HG03439 (cell line): ENCODE data around the gene DHX35.
A peak's percentile ranks its signal among the peaks of the same experiment; 100 is the strongest.
"Not testable (repeated sequence)": the region's sequence is repeated elsewhere in the genome, so short reads cannot be mapped to it uniquely, and the experiment has no call there.

Source experiments
- ATAC-seq: cut with Tn5 transposase; IDR thresholded peaks from one replicate; pipeline ENCODE4 v1.9.1; 2021; ENCODE audit warnings: mild to moderate bottlenecking, moderate library complexity; ENCODE audit not compliant: unreplicated experiment

DHX35 gene

DNA sequence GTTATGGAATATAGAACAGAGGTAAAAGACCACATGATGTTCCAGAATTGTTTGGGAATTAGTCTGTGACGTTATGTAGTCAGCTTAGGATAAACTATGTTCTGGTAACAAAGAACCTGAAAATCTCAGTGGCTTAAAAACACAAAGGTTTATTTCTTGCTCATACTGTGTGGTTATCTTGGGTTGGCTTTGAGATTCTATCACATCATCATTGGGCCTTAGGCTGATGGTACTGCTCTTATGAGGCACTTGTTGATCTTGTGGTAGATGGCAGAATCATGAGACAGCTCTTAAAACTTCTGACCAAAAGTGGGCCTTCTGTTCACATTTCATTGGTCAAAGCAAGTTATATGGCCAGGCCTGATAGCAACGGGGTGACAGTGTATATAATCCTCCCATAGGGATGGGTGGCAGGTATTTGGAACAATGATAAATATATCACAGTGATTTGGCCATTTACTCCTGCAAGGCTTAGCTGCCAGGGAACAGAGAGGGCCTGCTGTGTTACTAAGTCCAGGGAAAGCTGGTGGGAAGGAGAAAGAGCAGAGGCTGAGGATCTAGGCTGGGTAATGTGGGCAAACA is 13.5 kb downstream of the DHX35 start:
- ATAC-seq: no peak

DNA sequence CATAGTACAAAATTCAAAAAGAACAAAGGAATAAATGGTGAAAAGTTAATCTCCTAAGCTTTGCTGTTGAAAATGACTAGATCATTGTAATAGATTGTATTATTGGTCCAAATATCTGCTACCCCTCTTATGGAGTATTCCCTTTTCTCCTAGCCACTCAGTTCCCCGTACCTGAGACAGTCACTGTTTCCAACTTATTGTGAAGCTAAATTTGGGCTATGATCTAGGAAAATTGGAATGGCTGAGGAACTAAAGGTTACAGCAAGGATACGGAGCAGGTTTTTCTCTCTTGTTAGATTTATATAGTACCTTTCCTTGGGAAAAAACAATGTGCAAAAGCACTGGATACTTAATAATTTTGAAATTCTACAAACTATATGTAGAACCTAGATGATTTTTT is 17.3 kb downstream of the DHX35 start:
- ATAC-seq: no peak

DNA sequence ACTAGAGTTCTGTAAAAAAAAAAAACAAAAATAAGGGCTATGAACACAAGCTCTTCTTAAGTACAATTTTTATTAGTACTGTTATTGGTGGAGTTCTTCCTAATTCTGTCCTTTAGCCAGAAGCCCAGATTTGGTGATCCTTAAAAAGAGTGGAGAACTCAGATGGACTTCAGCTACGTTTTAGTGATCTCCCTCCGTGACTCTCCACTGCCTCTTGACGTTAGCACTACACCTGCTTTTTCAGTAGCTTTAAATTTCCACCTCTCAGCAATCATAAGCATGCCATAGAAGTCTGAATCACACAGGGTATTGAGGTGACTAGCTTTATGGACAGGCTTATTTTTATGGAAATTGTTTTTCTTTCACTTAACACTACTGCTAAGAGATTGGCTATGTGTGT is 17.7 kb downstream of the DHX35 start:
- ATAC-seq: no peak

DNA sequence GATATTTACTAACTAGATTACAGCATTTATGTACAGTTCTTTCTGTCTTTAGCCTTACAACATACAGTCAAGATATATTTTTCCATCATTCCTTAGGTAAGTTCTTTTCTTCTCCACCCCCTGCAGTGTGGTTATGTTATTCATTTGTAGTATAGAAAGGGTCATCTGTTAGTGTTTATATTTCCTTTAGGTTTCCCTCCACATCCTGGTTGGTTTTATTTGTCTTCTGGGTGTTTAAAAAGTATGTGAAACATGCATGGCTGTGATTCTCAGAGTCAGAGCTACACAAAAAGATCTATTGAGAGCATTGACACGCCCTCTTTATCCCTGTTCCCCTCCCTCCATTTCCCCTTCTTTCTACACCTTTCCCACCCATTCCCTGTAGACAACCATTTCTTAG is 20.1 kb downstream of the DHX35 start:
- ATAC-seq: no peak

DNA sequence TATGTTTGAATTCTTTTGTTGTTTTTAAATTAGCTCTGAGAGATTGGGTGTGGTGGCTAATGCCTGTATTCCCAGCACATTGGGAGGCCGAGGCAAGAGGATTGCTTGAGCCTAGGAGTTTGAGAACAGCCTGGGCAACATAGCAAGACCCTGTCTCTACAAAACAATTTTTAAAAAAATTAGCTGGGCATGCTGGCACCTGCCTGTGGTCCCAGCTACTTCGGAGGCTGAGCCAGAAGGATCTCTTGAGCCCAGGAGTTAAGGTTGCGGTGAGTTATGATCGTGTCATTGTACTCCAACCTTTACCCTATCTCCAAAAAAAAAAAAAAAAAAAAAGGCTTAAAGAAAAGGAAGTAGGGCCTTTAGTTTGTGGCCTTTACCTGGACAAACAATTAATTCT is 22.9 kb downstream of the DHX35 start:
- no peak for ATAC-seq

DNA sequence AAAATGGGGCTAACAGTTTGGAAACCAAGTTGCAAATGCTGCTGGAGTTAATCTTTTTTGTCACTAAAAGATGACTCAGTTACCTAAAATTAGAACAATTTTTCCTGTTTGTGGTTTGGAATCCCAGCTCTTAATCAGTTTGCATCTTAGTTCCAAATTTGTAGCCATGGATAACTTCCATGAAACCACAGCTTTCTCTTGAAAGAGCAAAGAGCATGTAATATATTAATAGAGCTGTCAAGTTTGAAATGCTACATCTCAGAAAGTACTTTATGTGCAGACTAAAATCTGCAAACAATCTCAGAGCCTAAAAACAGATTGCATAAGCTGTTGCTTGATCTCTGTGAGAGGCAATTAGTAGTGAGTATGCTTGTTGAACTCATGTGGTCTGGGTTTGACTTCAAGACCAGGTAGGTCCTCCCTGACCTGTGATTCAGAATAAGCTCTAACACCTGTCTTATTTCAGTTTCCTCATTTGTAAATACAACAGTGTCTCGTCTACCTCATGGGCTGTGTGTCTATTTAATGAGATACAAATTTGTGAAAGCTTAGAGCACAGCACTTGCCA is 23.5 kb downstream of the DHX35 start:
- no peak for ATAC-seq

DNA sequence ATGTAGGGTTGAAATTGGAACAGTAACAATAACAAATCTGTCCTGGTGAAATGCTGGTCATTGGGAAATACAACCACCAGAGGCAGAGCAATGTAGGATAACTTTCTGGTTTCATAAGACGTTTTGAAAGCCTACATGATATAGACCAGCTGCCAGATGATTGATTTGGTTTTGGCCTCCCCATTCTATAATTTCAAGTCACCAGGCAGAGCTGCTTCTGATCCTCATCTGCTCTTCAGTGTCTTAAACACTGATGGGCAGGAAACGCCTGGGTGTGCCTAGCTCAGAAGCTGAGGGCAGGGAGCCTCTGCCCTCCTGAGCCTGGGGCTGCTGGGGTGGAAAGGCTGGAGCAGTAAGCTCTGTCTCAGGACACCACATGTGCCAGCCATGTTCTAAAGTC is 24.5 kb downstream of the DHX35 start:
- ATAC-seq: no peak

DNA sequence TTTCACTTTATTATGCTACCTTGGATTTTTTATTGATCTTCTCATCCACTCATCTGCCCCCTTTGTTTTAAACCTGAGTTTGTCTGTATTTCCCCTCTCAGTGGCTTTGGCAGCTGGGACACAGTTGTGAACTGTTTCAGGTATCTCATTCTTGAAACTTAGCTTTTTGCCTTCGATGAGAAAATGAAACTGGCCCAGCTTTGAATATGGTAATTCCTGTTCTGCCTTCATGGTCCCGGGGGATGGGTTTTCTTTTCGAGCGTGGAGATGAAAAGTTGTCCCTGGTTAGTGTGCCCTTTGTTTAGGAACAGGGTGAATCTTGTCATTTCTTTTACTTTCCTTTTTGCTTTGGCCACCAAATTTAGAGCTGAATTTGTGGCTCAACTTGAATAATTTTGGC is 25.6 kb downstream of the DHX35 start:
- no peak for ATAC-seq

DNA sequence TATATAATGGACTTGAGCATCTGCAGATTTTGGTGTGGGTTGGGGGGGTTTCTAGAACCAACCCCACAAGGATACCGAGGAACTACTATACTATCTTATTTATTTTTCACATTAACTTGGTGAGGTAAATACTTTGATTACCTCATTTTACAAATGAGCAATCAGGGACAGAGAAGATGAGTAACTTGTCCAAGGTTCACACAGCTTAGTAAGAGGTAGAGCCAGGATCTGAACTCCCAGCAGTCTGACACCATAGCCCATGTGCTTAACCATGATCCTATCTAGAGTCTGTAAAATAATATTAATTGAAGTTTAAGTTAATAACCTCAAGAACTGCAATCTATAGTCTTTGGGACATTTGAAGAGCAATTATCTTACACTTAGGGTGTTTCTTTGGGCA is 28.6 kb downstream of the DHX35 start:
- ATAC-seq: no peak

DNA sequence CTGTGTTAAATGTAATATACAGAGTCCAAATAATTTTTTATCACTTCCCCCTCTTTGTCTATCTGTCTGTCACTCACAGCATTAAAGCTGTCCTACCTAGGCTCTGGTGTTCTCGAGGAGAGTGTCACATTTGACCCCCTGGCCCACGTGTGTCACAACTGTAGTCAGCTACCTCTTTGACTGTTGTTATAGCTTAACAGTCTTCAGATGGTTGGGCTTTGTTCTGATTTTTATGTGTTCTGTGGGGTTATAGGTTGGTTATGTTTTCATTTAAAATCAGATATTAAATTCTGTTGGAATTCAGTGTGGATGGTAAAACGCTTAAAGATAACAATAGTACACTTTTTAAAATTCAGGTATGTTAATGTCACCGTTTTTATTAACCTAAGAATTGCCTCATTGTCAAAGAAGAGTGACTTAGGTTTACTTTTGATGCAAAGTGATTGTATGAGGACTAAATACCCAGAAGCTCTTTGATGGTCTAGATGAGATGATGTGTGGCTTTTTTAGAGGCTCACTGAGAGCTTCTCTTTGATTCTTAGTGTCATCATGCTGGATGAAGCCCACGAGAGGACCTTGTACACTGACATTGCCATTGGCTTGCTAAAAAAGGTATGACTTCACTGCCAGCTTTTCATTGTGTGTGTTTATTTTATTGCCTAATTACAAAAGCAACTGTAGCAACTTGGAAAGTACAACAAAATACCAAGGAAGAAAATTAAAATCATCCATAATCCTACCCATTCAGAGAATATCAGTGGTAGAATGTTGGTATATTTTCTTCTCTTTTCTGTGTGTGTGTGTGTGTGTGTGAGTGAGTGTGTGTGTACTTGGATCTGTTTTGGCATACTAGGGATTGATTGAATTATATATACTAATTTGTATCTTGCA is 29.9 kb downstream of the DHX35 start:
- no peak for ATAC-seq

DNA sequence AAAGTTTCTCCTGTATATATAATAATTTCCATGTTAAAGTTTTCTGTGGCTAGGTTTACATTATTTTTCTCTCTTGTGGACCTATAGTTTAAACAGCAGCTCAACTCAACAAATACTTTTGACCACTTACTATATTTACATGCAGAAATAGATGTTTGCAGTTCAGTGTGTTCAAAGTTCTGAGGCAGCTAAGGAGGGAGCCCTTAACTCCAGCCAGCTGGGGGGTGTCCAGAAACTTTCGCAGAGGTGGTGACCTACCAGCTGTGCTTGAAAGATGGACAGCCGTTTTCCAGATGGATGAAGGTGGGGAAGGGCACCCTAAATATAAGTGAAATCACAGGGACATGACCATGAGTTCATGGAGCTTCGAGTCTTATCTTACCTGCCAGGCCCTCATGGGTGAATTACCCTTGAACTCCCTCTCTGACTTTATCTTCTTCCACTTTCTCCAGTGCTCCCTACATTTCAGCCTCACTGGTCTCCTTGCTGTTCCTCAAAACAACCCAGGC is 33.4 kb downstream of the DHX35 start:
- no peak for ATAC-seq

DNA sequence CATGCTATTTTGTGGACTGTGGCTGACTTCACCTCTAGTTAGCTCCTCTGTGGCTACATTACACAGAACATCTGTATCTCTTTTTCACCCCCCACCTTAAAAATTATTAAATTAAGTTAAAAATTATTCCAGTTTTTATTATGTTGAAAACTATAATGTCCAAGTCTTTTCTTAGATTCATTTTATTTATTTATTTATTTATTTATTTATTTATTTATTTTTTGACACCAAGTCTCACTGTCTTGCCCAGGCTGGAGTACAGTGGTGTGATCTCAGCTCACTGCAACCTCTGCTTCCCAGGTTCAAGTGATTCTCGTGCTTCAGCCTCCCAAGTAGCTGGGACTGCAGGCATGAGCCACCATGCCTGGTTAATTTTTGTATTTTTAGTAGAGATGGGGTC is 34.7 kb downstream of the DHX35 start:
- ATAC-seq: not testable (repeated sequence)

DNA sequence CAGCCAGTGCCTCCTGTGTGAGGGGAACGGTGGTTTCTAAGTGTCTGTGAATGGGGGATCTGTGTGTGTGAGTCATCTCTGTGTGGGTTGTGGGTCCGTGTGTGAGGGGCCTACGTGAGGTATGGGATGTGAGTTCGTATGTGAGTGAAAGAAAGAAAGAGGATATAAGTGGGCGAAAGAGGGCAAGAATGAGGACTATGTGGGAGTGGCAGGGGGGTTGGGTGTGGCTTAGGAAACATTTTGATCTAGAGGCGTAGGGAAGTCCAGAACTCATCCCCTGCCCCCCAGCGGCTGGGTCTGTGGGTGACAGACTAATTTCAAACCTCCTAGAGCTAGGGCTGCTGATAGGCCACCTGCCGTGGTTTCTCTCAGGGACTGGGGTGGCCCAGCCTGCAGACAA is 35.5 kb downstream of the DHX35 start:
- peak; percentile 70 for ATAC-seq

DNA sequence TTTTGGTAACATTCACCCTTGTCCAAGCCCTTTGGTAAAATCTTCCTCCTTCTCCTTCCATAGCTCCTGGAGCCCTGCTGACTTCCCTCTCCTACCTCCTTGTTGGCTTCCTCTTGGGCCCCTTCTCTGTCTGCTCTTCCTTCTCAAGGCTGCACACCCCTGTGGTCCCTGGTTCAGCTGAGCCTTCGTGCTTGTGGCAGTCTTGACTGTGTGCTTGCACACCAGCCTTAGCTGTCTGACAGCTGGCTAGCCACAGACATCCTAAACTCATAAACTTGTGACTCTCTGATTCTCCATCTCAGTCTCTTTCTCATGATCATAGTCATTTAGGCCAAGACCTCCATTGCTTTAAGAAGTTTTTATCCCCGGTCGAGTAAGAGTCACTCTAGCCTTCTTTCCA is 37.1 kb downstream of the DHX35 start:
- no peak for ATAC-seq

DNA sequence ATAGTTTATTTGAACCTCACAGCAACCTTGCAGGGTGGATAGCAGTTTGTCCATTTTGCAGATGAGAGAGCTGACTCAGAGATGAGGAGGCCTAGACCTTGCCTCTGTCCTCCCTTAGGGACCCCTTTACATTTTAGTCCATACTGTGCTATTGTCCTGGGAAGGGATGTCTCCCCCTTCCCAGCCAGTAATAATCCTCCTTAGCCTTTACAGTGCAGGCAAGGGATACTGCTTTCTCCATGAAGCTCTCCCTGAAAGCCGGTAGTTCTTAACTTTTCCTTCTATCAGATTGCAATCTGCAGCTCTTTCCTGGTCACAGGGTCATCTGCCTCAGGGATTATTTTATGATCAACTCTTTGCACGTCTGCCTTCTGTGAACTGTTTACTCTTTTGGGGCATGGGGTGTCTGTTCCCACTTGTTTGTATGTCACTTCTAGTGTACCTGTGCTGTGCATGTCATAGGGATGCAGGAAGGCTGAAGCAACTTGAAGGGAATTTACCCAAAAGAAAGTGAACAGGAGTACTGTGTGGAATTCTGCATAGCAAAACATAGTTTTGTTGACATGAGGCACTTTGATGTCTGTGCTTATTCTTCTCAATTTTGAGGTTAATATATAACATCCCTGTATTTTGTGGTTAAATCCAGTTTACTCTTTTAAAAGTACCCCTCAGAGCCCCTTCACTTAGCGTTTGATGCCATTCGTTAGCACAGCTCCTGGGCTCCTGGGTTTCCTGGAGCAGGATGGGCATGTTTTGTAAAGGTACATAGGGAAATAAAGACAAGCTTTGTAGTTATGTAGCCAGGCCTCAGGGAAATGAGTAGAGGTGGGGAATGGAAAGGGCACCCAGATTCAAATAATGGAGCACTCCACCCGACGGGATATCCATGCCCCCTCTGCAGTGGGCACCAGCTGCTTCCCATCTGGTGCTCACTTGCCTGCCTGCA is 38.1 kb downstream of the DHX35 start:
- no peak for ATAC-seq

DNA sequence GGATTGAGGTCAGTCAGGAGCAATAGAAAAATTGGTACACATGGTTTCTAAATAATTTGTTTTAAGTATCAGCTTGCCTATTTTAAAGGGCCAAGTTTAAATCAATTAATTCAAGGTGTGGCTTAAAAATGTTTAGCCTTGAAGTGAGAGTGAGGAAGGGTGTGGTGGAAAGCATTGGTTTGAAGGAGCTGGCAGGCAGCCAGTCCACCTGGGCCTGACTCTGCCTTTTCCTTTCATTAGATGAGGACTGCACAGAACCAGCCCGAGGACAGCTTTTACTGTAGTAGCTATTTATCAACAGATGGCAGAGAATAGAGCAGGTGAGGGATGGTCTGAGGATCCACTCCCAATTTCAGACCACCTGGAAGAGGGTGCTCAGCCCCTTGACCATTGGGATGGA is 42.4 kb downstream of the DHX35 start:
- no peak for ATAC-seq

DNA sequence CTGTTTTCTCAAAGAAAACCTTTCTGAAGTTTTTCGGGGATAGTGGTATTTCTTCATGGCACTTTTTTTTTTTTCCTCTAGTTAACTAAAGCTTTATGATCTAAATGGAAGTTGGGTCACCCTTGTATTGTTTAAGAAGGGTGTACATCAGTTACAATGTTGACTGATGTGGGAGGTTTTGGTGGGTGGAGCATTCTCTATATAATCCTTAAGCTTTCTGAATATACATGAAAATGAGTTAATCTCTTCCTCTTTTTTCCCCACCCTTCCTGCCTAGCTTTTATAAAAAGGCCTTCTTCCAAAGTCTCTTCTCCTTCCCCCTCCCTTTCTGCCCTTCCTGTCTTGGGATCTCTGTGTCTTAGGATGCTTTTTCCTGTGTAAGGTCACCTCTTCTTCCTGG is 47.2 kb downstream of the DHX35 start:
- no peak for ATAC-seq

DNA sequence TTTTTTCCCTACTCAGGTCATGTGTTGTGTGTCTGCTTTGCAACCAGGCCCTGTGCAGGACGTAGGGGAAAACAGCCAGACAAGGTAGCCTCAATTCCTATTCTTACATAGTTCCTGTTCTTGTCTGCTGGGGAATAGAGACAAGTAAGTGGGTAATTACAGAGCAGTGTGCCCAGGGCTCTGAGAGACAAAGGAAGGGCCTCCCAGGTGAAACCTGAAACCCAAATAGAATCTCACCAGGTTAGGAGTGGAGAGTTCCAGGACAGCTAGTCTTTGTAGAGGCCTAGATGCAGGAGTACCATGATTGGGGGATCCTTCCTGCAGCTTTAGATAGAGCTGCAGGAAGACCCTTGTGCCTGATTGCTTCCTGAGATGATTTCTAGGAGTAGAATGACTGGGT is 48.4 kb downstream of the DHX35 start:
- ATAC-seq: no peak

DNA sequence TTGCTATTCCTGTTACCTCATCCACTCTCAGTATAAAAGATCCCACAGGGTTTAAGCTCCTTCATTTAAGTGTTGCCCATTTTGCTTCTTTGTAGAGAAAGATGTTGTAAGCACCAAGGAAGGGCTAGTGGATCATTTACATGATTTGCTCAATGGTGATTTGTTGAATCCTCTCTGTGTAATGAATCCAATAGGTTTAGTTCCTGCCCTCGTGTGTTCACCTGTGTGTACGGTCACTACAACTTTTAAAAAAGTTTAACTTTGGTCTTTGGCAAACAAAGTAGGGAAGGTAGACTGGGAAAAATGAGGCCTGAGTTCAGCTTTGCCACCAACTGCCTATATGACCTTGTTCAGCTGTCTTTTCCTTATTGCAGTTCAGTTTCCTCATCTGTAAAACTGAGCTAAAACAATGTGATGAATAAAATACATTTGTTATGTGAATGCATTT is 51.5 kb downstream of the DHX35 start:
- no peak for ATAC-seq

DNA sequence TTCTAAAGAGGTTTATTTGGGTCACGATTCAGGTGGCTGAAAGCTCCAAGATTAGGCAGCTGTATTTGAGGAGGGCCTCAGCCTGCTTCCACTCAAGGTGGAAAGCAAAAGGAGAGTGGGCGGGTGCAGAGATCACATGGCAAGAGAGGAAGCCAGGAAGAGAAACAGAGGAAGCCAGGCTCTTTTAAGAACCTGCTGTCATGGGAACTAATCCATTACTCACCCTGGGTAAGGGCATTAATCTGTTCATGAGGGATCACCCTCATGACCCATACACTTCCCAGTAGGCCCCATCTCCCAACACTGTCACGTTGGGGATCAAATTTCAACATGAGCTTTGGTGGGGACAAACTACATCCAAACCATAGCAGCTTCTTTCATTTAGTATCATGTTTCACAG is 53.9 kb downstream of the DHX35 start:
- ATAC-seq: no peak

DNA sequence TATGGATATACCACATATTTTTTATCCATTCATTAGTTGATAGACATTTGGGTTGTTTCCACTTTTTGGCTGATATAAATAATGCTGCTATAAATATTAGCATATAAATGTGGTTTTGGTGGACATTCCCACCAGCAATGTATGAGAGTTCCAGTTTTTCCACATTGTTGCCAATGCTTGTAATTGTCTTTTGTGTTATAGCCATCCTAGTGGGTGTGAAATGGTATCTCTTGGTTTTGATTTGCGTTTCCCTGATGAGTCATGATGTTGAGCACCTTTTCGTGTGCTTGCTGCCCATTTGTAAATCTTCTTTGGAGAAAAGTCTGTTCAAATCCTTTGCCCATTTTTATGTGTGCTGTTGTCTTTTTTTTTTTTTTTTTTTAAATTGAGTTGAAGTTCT is 54.4 kb downstream of the DHX35 start:
- ATAC-seq: no peak
